GM20431 (cell line): ENCODE data around the gene TRIM27.
"Not testable (repeated sequence)": the region's sequence is repeated elsewhere in the genome, so short reads cannot be mapped to it uniquely, and the experiment has no call there.

Source experiments
- in situ Hi-C: fragments of 300-500 bp; cut with MseI, MboI; formaldehyde crosslinking; loops from one replicate; pipeline ENCODE4 v1.15.0; 2020; ENCODE audit warnings: low sequenced_read_pairs; ENCODE audit not compliant: unreplicated experiment

TRIM27 gene

GRCh38 chr6:28923318-28924102 lies at the start of gene TRIM27:
Gene TRIM27, minus strand, starts transcription at chr6:28923985. Its CDS starts 353 bp downstream, at chr6:28923632.
- in situ Hi-C loops, result no loop called here

- in situ Hi-C loops, result not testable (repeated sequence)
Measured at GRCh38 chr6:28970056-28970455, 46.3 kb upstream of the TRIM27 start.

GRCh38 chr6:28969129-28969528 lies 45.3 kb upstream of the TRIM27 start:
- in situ Hi-C loops, result no loop called here

- in situ Hi-C loops, result no loop called here
Measured at GRCh38 chr6:28968476-28968875, 44.7 kb upstream of the TRIM27 start.

- in situ Hi-C loops, result no loop called here
Measured at GRCh38 chr6:28965706-28966105, 41.9 kb upstream of the TRIM27 start.

GRCh38 chr6:28960846-28961500 lies 37.2 kb upstream of the TRIM27 start:
- in situ Hi-C loops, result no loop called here

- in situ Hi-C loops, result not testable (repeated sequence)
Measured at GRCh38 chr6:28958561-28959243, 34.9 kb upstream of the TRIM27 start.

GRCh38 chr6:28957795-28958314 lies 34.1 kb upstream of the TRIM27 start:
- in situ Hi-C loops, result not testable (repeated sequence)

- in situ Hi-C loops, result no loop called here
Measured at GRCh38 chr6:28956331-28956730, 32.5 kb upstream of the TRIM27 start.

- in situ Hi-C loops, result no loop called here
Measured at GRCh38 chr6:28953585-28954258, 29.9 kb upstream of the TRIM27 start.

GRCh38 chr6:28953039-28953584 lies 29.3 kb upstream of the TRIM27 start:
- in situ Hi-C loops, result no loop called here

GRCh38 chr6:28949656-28950195 lies 25.9 kb upstream of the TRIM27 start:
- in situ Hi-C loops, result not testable (repeated sequence)

- in situ Hi-C loops, result no loop called here
Measured at GRCh38 chr6:28948782-28949486, 25.1 kb upstream of the TRIM27 start.

- in situ Hi-C loops, result no loop called here
Measured at GRCh38 chr6:28947831-28948270, 24.1 kb upstream of the TRIM27 start.

GRCh38 chr6:28947067-28947765 lies 23.4 kb upstream of the TRIM27 start:
- in situ Hi-C loops, result no loop called here

- in situ Hi-C loops, result no loop called here
Measured at GRCh38 chr6:28945349-28945748, 21.6 kb upstream of the TRIM27 start.

- in situ Hi-C loops, result no loop called here
Measured at GRCh38 chr6:28944412-28944865, 20.7 kb upstream of the TRIM27 start.
